Measurements from ENCODE around the gene SDK1. TPM values are rescaled to one million over a fixed set of nuclear protein-coding genes. Genes with fewer than 3 reads are reported as not detected.

Gene SDK1
- total and polyA plus RNA-seq, 2 experiments from 2014 or later = 2.1 to 10.0 TPM

DNA sequence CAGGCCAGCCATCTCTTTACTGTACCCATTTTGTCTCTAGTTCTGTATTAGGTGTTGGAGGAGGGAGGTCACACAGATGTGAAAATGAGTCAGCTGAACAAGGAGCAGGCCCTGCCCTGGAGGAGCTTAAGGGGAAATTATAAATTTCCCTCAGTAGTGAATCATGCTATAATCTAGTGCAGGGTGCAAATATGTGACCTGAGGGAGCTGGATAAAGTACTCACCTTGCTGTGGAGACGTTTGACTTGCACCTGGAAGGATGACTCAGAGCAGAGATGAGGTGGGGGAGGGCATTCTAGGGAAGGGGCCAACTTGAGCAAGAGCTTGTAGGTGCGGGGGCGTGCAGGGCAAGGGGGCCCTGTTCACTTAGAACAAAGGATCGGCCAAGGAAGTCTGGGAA is 610.6 kb downstream of the SDK1 start (continued):
- TF ChIP-seq, protein P1, sequence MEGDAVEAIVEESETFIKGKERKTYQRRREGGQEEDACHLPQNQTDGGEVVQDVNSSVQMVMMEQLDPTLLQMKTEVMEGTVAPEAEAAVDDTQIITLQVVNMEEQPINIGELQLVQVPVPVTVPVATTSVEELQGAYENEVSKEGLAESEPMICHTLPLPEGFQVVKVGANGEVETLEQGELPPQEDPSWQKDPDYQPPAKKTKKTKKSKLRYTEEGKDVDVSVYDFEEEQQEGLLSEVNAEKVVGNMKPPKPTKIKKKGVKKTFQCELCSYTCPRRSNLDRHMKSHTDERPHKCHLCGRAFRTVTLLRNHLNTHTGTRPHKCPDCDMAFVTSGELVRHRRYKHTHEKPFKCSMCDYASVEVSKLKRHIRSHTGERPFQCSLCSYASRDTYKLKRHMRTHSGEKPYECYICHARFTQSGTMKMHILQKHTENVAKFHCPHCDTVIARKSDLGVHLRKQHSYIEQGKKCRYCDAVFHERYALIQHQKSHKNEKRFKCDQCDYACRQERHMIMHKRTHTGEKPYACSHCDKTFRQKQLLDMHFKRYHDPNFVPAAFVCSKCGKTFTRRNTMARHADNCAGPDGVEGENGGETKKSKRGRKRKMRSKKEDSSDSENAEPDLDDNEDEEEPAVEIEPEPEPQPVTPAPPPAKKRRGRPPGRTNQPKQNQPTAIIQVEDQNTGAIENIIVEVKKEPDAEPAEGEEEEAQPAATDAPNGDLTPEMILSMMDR (conservative IDR thresholded peaks at IDR 0.05; ENCODE audit: low read depth in 2 of 2) = no peak
- TF ChIP-seq, protein P2, sequence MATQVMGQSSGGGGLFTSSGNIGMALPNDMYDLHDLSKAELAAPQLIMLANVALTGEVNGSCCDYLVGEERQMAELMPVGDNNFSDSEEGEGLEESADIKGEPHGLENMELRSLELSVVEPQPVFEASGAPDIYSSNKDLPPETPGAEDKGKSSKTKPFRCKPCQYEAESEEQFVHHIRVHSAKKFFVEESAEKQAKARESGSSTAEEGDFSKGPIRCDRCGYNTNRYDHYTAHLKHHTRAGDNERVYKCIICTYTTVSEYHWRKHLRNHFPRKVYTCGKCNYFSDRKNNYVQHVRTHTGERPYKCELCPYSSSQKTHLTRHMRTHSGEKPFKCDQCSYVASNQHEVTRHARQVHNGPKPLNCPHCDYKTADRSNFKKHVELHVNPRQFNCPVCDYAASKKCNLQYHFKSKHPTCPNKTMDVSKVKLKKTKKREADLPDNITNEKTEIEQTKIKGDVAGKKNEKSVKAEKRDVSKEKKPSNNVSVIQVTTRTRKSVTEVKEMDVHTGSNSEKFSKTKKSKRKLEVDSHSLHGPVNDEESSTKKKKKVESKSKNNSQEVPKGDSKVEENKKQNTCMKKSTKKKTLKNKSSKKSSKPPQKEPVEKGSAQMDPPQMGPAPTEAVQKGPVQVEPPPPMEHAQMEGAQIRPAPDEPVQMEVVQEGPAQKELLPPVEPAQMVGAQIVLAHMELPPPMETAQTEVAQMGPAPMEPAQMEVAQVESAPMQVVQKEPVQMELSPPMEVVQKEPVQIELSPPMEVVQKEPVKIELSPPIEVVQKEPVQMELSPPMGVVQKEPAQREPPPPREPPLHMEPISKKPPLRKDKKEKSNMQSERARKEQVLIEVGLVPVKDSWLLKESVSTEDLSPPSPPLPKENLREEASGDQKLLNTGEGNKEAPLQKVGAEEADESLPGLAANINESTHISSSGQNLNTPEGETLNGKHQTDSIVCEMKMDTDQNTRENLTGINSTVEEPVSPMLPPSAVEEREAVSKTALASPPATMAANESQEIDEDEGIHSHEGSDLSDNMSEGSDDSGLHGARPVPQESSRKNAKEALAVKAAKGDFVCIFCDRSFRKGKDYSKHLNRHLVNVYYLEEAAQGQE (IDR thresholded peaks at IDR 0.05; ENCODE audit: unreplicated experiment) = no peak
- no peak for TF ChIP-seq CREB1 (CRISPR knock-in tag; IDR thresholded peaks at IDR 0.05; ENCODE audit: low read depth)
- no peak for TF ChIP-seq ZNF114 (CRISPR knock-in tag; IDR thresholded peaks at IDR 0.05)
- TF ChIP-seq POLR2AphosphoS5 (IDR thresholded peaks at IDR 0.05; ENCODE audit: low read depth) = no peak
- TF ChIP-seq JUNB (IDR thresholded peaks at IDR 0.05; ENCODE audit: unreplicated experiment) = no peak
- TF ChIP-seq EZH2phosphoT487 (IDR thresholded peaks at IDR 0.05; ENCODE audit: unreplicated experiment) = no peak
- TF ChIP-seq, protein P3, sequence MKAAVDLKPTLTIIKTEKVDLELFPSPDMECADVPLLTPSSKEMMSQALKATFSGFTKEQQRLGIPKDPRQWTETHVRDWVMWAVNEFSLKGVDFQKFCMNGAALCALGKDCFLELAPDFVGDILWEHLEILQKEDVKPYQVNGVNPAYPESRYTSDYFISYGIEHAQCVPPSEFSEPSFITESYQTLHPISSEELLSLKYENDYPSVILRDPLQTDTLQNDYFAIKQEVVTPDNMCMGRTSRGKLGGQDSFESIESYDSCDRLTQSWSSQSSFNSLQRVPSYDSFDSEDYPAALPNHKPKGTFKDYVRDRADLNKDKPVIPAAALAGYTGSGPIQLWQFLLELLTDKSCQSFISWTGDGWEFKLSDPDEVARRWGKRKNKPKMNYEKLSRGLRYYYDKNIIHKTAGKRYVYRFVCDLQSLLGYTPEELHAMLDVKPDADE (IDR thresholded peaks at IDR 0.05) = no peak

DNA sequence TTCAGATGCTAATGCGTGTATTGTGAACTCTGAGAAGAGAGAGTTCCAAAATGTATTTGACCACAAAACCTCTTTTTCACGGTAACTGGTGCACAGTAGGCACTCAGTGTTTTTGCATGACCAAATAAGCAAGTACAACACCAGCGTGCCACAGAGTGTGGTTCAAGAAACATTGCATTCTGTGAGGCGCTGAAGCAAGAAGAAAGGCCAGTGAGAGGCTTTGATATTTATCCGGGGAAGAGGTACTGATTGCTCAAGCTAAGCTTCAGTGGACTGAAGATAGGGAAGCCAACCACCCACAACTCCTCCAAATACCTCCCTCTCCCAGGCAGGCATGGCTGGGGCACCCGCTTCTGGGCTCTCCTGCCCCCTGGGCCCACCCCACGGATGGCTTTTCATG is 611.2 kb downstream of the SDK1 start:
- no peaks in the 10 kb centered on the region for H3K27me3 ChIP-seq (ENCODE audit: insufficient read depth)
- Mint-ChIP-seq H3K9me3 (peaks cover 6% of the 10 kb centered on the region; the same call in 1 of the 3 replicates), H3K4me3 (no peak overlapping the region), H3K4me1 (peaks cover 11% of the 10 kb centered on the region), H3K27ac (no peak overlapping the region; the same call in 1 of the 2 replicates), H3K36me3 (ENCODE audit: low read depth) (no peaks in the 10 kb centered on the region), H3K27me3 (ENCODE audit: insufficient read depth, low read depth, poor library complexity) (peaks cover 8% of the 10 kb centered on the region)
- H3K79me2 ChIP-seq (replicated peaks; ENCODE audit: insufficient read depth) = no peaks in the 10 kb centered on the region
- no peaks in the 10 kb centered on the region for H3F3A ChIP-seq (replicated peaks; ENCODE audit: low read depth)
- H3K4me1 ChIP-seq (ENCODE audit: insufficient read depth) = peaks cover 3% of the 10 kb centered on the region; the same call in 1 of the 2 replicates
- H4K20me1 ChIP-seq (replicated peaks; ENCODE audit: insufficient read depth) = no peaks in the 10 kb centered on the region
- DNase-seq (ENCODE audit: low spot score) (no peak), ATAC-seq (no peak)
- no peak overlapping the region for H3K27ac ChIP-seq (ENCODE audit: low read depth)
- no peak overlapping the region for H3K4me3 ChIP-seq
- H2AFZ ChIP-seq = no peak overlapping the region
- H3K4me2 ChIP-seq = no peak overlapping the region
- peaks cover 5% of the 10 kb centered on the region; the same call in 1 of the 2 replicates for H3K9me2 ChIP-seq (ENCODE audit: insufficient read depth)
- no peaks in the 10 kb centered on the region for H3K36me3 ChIP-seq (ENCODE audit: insufficient read depth)
- TF ChIP-seq, protein P3 (IDR thresholded peaks at IDR 0.05) = no peak
- TF ChIP-seq ZNF114 (CRISPR knock-in tag; IDR thresholded peaks at IDR 0.05) = no peak
- TF ChIP-seq EZH2phosphoT487 (IDR thresholded peaks at IDR 0.05; ENCODE audit: unreplicated experiment) = no peak
- TF ChIP-seq, protein P4, sequence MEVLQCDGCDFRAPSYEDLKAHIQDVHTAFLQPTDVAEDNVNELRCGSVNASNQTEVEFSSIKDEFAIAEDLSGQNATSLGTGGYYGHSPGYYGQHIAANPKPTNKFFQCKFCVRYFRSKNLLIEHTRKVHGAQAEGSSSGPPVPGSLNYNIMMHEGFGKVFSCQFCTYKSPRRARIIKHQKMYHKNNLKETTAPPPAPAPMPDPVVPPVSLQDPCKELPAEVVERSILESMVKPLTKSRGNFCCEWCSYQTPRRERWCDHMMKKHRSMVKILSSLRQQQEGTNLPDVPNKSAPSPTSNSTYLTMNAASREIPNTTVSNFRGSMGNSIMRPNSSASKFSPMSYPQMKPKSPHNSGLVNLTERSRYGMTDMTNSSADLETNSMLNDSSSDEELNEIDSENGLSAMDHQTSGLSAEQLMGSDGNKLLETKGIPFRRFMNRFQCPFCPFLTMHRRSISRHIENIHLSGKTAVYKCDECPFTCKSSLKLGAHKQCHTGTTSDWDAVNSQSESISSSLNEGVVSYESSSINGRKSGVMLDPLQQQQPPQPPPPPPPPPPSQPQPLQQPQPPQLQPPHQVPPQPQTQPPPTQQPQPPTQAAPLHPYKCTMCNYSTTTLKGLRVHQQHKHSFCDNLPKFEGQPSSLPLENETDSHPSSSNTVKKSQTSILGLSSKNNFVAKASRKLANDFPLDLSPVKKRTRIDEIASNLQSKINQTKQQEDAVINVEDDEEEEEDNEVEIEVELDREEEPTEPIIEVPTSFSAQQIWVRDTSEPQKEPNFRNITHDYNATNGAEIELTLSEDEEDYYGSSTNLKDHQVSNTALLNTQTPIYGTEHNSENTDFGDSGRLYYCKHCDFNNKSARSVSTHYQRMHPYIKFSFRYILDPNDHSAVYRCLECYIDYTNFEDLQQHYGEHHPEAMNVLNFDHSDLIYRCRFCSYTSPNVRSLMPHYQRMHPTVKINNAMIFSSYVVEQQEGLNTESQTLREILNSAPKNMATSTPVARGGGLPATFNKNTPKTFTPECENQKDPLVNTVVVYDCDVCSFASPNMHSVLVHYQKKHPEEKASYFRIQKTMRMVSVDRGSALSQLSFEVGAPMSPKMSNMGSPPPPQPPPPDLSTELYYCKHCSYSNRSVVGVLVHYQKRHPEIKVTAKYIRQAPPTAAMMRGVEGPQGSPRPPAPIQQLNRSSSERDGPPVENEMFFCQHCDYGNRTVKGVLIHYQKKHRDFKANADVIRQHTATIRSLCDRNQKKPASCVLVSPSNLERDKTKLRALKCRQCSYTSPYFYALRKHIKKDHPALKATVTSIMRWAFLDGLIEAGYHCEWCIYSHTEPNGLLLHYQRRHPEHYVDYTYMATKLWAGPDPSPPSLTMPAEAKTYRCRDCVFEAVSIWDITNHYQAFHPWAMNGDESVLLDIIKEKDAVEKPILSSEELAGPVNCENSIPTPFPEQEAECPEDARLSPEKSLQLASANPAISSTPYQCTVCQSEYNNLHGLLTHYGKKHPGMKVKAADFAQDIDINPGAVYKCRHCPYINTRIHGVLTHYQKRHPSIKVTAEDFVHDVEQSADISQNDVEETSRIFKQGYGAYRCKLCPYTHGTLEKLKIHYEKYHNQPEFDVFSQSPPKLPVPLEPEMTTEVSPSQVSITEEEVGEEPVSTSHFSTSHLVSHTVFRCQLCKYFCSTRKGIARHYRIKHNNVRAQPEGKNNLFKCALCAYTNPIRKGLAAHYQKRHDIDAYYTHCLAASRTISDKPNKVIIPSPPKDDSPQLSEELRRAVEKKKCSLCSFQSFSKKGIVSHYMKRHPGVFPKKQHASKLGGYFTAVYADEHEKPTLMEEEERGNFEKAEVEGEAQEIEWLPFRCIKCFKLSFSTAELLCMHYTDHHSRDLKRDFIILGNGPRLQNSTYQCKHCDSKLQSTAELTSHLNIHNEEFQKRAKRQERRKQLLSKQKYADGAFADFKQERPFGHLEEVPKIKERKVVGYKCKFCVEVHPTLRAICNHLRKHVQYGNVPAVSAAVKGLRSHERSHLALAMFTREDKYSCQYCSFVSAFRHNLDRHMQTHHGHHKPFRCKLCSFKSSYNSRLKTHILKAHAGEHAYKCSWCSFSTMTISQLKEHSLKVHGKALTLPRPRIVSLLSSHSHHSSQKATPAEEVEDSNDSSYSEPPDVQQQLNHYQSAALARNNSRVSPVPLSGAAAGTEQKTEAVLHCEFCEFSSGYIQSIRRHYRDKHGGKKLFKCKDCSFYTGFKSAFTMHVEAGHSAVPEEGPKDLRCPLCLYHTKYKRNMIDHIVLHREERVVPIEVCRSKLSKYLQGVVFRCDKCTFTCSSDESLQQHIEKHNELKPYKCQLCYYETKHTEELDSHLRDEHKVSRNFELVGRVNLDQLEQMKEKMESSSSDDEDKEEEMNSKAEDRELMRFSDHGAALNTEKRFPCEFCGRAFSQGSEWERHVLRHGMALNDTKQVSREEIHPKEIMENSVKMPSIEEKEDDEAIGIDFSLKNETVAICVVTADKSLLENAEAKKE (CRISPR knock-in tag; IDR thresholded peaks at IDR 0.05) = no peak
- TF ChIP-seq JUNB (IDR thresholded peaks at IDR 0.05; ENCODE audit: unreplicated experiment) = no peak
- TF ChIP-seq NANOG (IDR thresholded peaks at IDR 0.05; ENCODE audit: borderline replicate concordance) = no peak
- TF ChIP-seq EZH2 (IDR thresholded peaks at IDR 0.05; ENCODE audit: low read depth, unreplicated experiment) = no peak

Measured in GM23338 (cell line).